SK-N-SH (cell line): ENCODE data around the gene DNAH5. TPM values are rescaled to one million over a fixed set of nuclear protein-coding genes. Genes with fewer than 3 reads are reported as not detected.

Source experiments
- CTCF ChIA-PET: fragments of 300-600, 350-600 bp; formaldehyde crosslinking; extraction: SDS; loops from one replicate; lab custom pipeline; 2021; lab: Yijun Ruan, JAX
- POLR2A ChIA-PET: fragments of 350-600 bp; sonication (Branson Sonifier 250); formaldehyde crosslinking; extraction: SDS; loops from one replicate; lab custom pipeline; 2020; ENCODE audit warnings: antibody characterized with exemption, inconsistent platforms; lab: Yijun Ruan, JAX
- DNase-seq: peaks from one replicate; pipeline ENCODE4 v3.0.0; 2012
- H2AFZ ChIP-seq: fragments of 200-600 bp; sonication (generic); 2 replicates; pipeline ENCODE4 v1.8.1; 2016; ENCODE audit warnings: antibody characterized with exemption, mild to moderate bottlenecking, low read depth
- H3F3A ChIP-seq: fragments of 200-600 bp; sonication (generic); replicated peaks from 2 replicates; pipeline ENCODE3; 2016; ENCODE audit warnings: antibody characterized with exemption, mild to moderate bottlenecking; ENCODE audit not compliant: insufficient read depth
- H3K27ac ChIP-seq, 2 experiments: fragments of 200-500 bp in 1 of 2; fragments of 200-600 bp in 1 of 2; sonication (Bioruptor generic) in 1 of 2; sonication (generic), shearing (Covaris generic) in 1 of 2; 2 replicates each; pipeline versions ENCODE4 v1.5.1 to v1.6.1; 2014 to 2016; ENCODE audit warnings: low read depth in 2 of 2, inconsistent platforms in 1 of 2, low read length in 1 of 2, mild to moderate bottlenecking in 1 of 2, mixed read lengths in 1 of 2
- H3K27me3 ChIP-seq: fragments of 200-600 bp; sonication (generic), shearing (Covaris generic); 2 replicates; pipeline ENCODE4 v1.6.1; 2016; ENCODE audit warnings: mixed run types; ENCODE audit not compliant: insufficient read depth
- H3K36me3 ChIP-seq, 2 experiments: fragments of 200-500 bp in 1 of 2; fragments of 200-600 bp in 1 of 2; sonication (Bioruptor generic) in 1 of 2; sonication (generic) in 1 of 2; replicated peaks in 1 of 2; 2 replicates each; pipeline versions ENCODE3 to v1.5.1; 2014 to 2016; ENCODE audit warnings: low read length in 1 of 2, mild to moderate bottlenecking in 1 of 2; ENCODE audit not compliant: insufficient read depth in 2 of 2, control insufficient read depth in 1 of 2
- H3K4me1 ChIP-seq, 2 experiments: fragments of 200-500 bp in 1 of 2; fragments of 200-600 bp in 1 of 2; sonication (Bioruptor generic) in 1 of 2; sonication (generic), shearing (Covaris generic) in 1 of 2; 2 replicates each; pipeline versions ENCODE4 v1.5.1 to v1.6.1; 2014 to 2016; ENCODE audit warnings: low read depth in 1 of 2, low read length in 1 of 2, mixed run types in 1 of 2; ENCODE audit not compliant: insufficient read depth in 2 of 2, control insufficient read depth in 1 of 2
- H3K4me2 ChIP-seq: fragments of 200-600 bp; sonication (generic), shearing (Covaris generic); 2 replicates; pipeline ENCODE4 v1.6.1; 2017; ENCODE audit warnings: mixed run types
- H3K4me3 ChIP-seq, 2 experiments: fragments of 200-500 bp in 1 of 2; fragments of 200-600 bp in 1 of 2; sonication (Bioruptor generic) in 1 of 2; sonication (generic), shearing (Covaris generic) in 1 of 2; 2 replicates each; pipeline versions ENCODE4 v1.5.1 to v1.8.1; 2014 to 2016; ENCODE audit warnings: low read depth in 2 of 2, inconsistent platforms in 1 of 2, low read length in 1 of 2, mild to moderate bottlenecking in 1 of 2, mixed read lengths in 1 of 2, moderate library complexity in 1 of 2
- H3K79me2 ChIP-seq: fragments of 200-600 bp; sonication (generic); 2 replicates; pipeline ENCODE4 v1.8.1; 2017; ENCODE audit warnings: mild to moderate bottlenecking; ENCODE audit not compliant: insufficient read depth
- H3K9ac ChIP-seq: fragments of 200-600 bp; sonication (generic); 2 replicates; pipeline ENCODE4 v1.6.1; 2017; ENCODE audit warnings: mixed run types
- H3K9me2 ChIP-seq: fragments of 200-600 bp; sonication (generic); 2 replicates; pipeline ENCODE4 v1.6.1; 2017; ENCODE audit warnings: mixed run types
- H3K9me3 ChIP-seq: fragments of 200-600 bp; sonication (generic); 2 replicates; pipeline ENCODE4 v1.6.1; 2017; ENCODE audit warnings: mixed run types, mild to moderate bottlenecking, moderate library complexity
- H4K20me1 ChIP-seq: fragments of 200-600 bp; sonication (generic); 2 replicates; pipeline ENCODE4 v1.6.1; 2017; ENCODE audit warnings: mild to moderate bottlenecking, mixed run types; ENCODE audit not compliant: insufficient read depth
- CHD2 ChIP-seq: fragments of 150-350 bp; IDR thresholded peaks from 2 replicates; pipeline ENCODE4 v1.6.1; 2018; ENCODE audit warnings: low read length; ENCODE audit not compliant: partially characterized antibody
- FOSL2 ChIP-seq: IDR thresholded peaks from 2 replicates; pipeline ENCODE4 v1.4.0; 2012; ENCODE audit warnings: low read depth, mild to moderate bottlenecking, moderate library complexity, borderline replicate concordance
- FOXJ3 ChIP-seq: sonication (generic); formaldehyde crosslinking; IDR thresholded peaks from 2 replicates; pipeline ENCODE4 v1.5.1; 2020; ENCODE audit warnings: mild to moderate bottlenecking, missing genetic modification reagents
- GATA2 ChIP-seq: sonication (generic); formaldehyde crosslinking; IDR thresholded peaks from 2 replicates; pipeline ENCODE4 v1.5.0; 2020; ENCODE audit warnings: mild to moderate bottlenecking, missing genetic modification reagents
- JUND ChIP-seq: IDR thresholded peaks from 2 replicates; pipeline ENCODE4 v1.4.0; 2012
- MXI1 ChIP-seq: IDR thresholded peaks from 2 replicates; pipeline ENCODE4 v1.6.1; 2012; ENCODE audit warnings: mild to moderate bottlenecking, low read depth, low read length, improper control_type of control experiment
- NRF1 ChIP-seq: IDR thresholded peaks from 2 replicates; pipeline ENCODE4 v1.6.1; 2012; ENCODE audit warnings: low read depth, mild to moderate bottlenecking, low read length
- POLR2AphosphoS5 ChIP-seq: IDR thresholded peaks from 2 replicates; pipeline ENCODE4 v1.6.1; 2012; ENCODE audit warnings: low read depth, low read length
- RFX5 ChIP-seq: IDR thresholded peaks from 2 replicates; pipeline ENCODE4 v1.6.1; 2012; ENCODE audit warnings: mild to moderate bottlenecking, improper control_type of control experiment, low read length
- RXRA ChIP-seq: IDR thresholded peaks from 2 replicates; pipeline ENCODE4 v1.4.0; 2012; ENCODE audit warnings: low read depth, mild to moderate bottlenecking, borderline replicate concordance
- TCF12 ChIP-seq: IDR thresholded peaks from 2 replicates; pipeline ENCODE4 v1.4.0; 2012
- YY1 ChIP-seq: IDR thresholded peaks from 2 replicates; pipeline ENCODE4 v1.4.0; 2012; ENCODE audit warnings: low read depth, mild to moderate bottlenecking
- WGBS: methylation state at CpG from one replicate; pipeline ENCODE4 v1.1.6; 2017; ENCODE audit warnings: low lambda C conversion rate; 5-methylcytosine and 5-hydroxymethylcytosine counted together
- polyA plus RNA-seq, 3 experiments: library from polyadenylated mRNA; depleted of rRNA; stranded (reverse); fragments of >200 nt; gene quantifications; 2 replicates each; pipeline ENCODE4 v1.2.3, GENCODE V29; 2012
- TF ChIP-seq, protein P1 (sequence below): fragments of 200-600 bp; sonication (generic); IDR thresholded peaks from 2 replicates; pipeline ENCODE4 v1.6.1; 2017; ENCODE audit warnings: antibody characterized with exemption, mild to moderate bottlenecking, moderate library complexity
- TF ChIP-seq, protein P2 (sequence below): IDR thresholded peaks from 2 replicates; pipeline ENCODE4 v1.4.0; 2012; ENCODE audit warnings: low read depth, borderline replicate concordance
- TF ChIP-seq, protein P3 (sequence below): fragments of 150-350 bp; IDR thresholded peaks from 2 replicates; pipeline ENCODE4 v1.6.1; 2017; ENCODE audit warnings: antibody characterized with exemption, low read length, low read depth, borderline replicate concordance
- TF ChIP-seq, protein P4 (sequence below): IDR thresholded peaks from 2 replicates; pipeline ENCODE4 v1.4.0; 2012; ENCODE audit warnings: low read depth, borderline replicate concordance
- TF ChIP-seq, protein P5 (sequence below): IDR thresholded peaks from 2 replicates; pipeline ENCODE4; 2012

The DNAH5 gene
- polyA plus RNA-seq, 1 of the 3 experiments (the other 2 are of a cell fraction): 0.74 TPM

DNA sequence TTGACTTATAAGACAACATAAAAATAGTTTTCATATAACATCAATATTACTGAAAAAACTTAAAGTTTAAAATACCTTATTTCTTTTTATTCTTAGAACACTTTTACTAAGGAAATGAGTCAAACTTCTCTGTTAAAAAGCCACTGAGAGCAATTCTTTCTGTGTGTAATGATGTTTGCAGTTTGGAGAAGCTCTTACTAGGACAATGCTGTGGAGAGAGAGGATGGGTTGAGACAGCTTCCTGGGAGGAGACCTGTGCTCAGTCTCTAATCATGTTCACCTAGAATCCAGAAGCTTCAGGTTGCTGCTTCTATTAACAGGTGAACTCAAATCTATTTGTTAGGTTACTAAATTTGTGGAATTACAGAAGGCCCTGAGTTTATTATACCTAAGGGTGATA lies 198.5 kb downstream of the DNAH5 start:
- no peaks in the 10 kb centered on the region for H3K36me3 ChIP-seq
- no peaks in the 10 kb centered on the region for H3K79me2 ChIP-seq
- ChIA-PET POLR2A (no interaction called here), CTCF (no interaction called here)
- no peak for DNase-seq
- H3K9ac ChIP-seq: no peak overlapping the region
- H3K4me2 ChIP-seq: no peak overlapping the region
- no peaks in the 10 kb centered on the region for H3K9me2 ChIP-seq
- no peak overlapping the region for H3K27ac ChIP-seq
- H3K9me3 ChIP-seq: no peaks in the 10 kb centered on the region
- H3K27me3 ChIP-seq: no peaks in the 10 kb centered on the region
- H2AFZ ChIP-seq: no peak overlapping the region
- H3K4me1 ChIP-seq: no peaks in the 10 kb centered on the region
- TF ChIP-seq NRF1: no peak
- no peak for TF ChIP-seq RXRA
- TF ChIP-seq POLR2AphosphoS5: no peak
- no peak overlapping the region for H3K4me3 ChIP-seq
- no peaks in the 10 kb centered on the region for H3F3A ChIP-seq
- H4K20me1 ChIP-seq: no peaks in the 10 kb centered on the region

DNA sequence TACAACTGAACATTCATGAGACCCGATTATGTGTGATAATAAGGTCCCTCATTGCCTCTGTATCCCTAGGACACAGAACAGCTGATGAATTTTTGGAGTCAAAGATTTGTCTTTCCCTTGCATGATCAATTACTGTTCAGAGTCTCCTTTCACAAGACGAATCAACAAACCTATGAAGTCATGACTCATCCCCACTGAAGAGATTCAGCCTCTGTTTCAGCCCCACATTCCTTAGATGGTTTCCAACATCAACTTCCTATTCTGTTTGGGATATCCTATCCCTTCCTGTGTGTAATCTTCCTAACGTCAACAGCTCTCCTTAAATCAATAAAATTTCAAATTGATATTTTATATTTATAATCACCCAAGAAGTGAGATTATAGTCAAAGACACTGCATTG lies 199.0 kb downstream of the DNAH5 start:
- Histone ChIP-seq H3K79me2 (no peaks in the 10 kb centered on the region), H3K36me3 (no peaks in the 10 kb centered on the region), H3K9me2 (no peaks in the 10 kb centered on the region), H3K4me3 (no peak overlapping the region), H3K27ac (no peak overlapping the region), H3K9ac (no peak overlapping the region), H3F3A (no peaks in the 10 kb centered on the region), H3K27me3 (no peaks in the 10 kb centered on the region), H3K4me1 (no peaks in the 10 kb centered on the region), H2AFZ (no peak overlapping the region), H3K4me2 (no peak overlapping the region), H4K20me1 (no peaks in the 10 kb centered on the region), H3K9me3 (no peaks in the 10 kb centered on the region)
- ChIA-PET CTCF (no interaction called here), POLR2A (no interaction called here)
- TF ChIP-seq, protein P1, sequence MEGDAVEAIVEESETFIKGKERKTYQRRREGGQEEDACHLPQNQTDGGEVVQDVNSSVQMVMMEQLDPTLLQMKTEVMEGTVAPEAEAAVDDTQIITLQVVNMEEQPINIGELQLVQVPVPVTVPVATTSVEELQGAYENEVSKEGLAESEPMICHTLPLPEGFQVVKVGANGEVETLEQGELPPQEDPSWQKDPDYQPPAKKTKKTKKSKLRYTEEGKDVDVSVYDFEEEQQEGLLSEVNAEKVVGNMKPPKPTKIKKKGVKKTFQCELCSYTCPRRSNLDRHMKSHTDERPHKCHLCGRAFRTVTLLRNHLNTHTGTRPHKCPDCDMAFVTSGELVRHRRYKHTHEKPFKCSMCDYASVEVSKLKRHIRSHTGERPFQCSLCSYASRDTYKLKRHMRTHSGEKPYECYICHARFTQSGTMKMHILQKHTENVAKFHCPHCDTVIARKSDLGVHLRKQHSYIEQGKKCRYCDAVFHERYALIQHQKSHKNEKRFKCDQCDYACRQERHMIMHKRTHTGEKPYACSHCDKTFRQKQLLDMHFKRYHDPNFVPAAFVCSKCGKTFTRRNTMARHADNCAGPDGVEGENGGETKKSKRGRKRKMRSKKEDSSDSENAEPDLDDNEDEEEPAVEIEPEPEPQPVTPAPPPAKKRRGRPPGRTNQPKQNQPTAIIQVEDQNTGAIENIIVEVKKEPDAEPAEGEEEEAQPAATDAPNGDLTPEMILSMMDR: no peak
- no peak for TF ChIP-seq YY1
- no peak for TF ChIP-seq FOSL2
- TF ChIP-seq RXRA: no peak
- no peak for TF ChIP-seq CHD2
- TF ChIP-seq, protein P2, sequence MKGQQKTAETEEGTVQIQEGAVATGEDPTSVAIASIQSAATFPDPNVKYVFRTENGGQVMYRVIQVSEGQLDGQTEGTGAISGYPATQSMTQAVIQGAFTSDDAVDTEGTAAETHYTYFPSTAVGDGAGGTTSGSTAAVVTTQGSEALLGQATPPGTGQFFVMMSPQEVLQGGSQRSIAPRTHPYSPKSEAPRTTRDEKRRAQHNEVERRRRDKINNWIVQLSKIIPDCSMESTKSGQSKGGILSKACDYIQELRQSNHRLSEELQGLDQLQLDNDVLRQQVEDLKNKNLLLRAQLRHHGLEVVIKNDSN: no peak
- no peak for TF ChIP-seq GATA2 (CRISPR knock-in tag)
- TF ChIP-seq, protein P3, sequence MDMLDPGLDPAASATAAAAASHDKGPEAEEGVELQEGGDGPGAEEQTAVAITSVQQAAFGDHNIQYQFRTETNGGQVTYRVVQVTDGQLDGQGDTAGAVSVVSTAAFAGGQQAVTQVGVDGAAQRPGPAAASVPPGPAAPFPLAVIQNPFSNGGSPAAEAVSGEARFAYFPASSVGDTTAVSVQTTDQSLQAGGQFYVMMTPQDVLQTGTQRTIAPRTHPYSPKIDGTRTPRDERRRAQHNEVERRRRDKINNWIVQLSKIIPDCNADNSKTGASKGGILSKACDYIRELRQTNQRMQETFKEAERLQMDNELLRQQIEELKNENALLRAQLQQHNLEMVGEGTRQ: no peak
- no peak for TF ChIP-seq NRF1
- TF ChIP-seq, protein P4, sequence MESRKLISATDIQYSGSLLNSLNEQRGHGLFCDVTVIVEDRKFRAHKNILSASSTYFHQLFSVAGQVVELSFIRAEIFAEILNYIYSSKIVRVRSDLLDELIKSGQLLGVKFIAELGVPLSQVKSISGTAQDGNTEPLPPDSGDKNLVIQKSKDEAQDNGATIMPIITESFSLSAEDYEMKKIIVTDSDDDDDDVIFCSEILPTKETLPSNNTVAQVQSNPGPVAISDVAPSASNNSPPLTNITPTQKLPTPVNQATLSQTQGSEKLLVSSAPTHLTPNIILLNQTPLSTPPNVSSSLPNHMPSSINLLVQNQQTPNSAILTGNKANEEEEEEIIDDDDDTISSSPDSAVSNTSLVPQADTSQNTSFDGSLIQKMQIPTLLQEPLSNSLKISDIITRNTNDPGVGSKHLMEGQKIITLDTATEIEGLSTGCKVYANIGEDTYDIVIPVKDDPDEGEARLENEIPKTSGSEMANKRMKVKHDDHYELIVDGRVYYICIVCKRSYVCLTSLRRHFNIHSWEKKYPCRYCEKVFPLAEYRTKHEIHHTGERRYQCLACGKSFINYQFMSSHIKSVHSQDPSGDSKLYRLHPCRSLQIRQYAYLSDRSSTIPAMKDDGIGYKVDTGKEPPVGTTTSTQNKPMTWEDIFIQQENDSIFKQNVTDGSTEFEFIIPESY: no peak
- TF ChIP-seq POLR2AphosphoS5: no peak
- TF ChIP-seq, protein P5, sequence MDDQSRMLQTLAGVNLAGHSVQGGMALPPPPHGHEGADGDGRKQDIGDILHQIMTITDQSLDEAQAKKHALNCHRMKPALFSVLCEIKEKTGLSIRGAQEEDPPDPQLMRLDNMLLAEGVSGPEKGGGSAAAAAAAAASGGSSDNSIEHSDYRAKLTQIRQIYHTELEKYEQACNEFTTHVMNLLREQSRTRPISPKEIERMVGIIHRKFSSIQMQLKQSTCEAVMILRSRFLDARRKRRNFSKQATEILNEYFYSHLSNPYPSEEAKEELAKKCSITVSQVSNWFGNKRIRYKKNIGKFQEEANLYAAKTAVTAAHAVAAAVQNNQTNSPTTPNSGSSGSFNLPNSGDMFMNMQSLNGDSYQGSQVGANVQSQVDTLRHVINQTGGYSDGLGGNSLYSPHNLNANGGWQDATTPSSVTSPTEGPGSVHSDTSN: no peak
- TF ChIP-seq JUND: no peak
- no peak for TF ChIP-seq FOXJ3 (CRISPR knock-in tag)
- no peak for TF ChIP-seq RFX5
- no peak for TF ChIP-seq TCF12
- TF ChIP-seq MXI1: no peak
- DNase-seq: no peak
- WGBS: 5% methylated on average over 3 of the region's 3 CpGs
